Stimulated activated CD4-positive, alpha-beta T cell treated with anti-CD3 and anti-CD28 coated beads, Interleukin-4, amount 100 ng/mL, for 24 hours (primary cell): ENCODE measurements around the gene CHD1L.
A peak's percentile ranks its signal among the peaks of the same experiment; 100 is the strongest.
"Not testable (repeated sequence)": the region's sequence is repeated elsewhere in the genome, so short reads cannot be mapped to it uniquely, and the experiment has no call there.

Experiments
- DNase-seq: peaks from one replicate; pipeline ENCODE4 v3.0.0-alpha.2; 2020

Gene CHD1L

GRCh38 chr1:147272042-147272441 lies 29.6 kb downstream of the CHD1L start:
- DNase-seq = no peak

DNA sequence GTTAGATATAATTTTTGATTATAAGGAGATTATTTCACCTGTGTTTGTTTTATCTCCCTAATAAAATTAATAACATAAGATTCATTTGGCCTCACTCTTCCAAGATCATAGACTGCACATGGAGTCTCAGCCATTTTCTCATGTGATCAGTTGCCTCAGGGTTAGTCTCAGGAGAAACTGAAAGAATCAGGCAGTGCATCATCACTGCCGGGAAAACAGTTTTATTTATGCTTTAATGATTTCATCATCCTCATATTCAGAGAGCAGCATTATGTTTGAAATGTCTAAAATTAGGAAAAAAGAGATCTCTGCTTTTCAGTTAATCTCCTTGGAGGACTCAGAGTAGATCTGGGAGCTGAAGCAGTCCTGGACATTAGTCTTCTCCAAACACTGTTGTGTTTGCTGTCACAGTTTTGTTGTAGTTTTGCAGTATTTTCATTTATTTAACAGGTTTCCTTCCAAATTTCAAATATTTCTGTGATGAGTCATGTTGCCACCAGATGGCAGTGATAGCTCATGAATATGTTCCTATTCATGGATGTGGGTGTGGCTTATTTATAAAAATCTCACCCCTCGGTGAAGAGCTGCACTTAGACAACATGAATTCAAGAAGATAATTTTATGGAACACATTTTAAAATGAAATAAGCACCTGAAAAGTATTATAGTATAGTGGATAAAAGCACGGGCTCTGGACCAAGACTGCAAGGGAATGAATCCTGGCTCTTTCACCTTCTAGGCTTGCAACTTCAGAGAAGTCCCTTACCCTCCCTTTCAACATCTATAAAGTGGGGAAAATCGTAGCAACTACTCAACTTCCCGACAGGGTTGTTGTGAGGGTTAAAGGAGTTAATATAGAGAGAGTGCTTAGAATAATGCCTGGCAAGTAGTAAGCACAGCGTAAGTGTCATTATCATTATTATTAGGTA lies 31.2 kb downstream of the CHD1L start:
- peak; percentile 36 for DNase-seq

DNA sequence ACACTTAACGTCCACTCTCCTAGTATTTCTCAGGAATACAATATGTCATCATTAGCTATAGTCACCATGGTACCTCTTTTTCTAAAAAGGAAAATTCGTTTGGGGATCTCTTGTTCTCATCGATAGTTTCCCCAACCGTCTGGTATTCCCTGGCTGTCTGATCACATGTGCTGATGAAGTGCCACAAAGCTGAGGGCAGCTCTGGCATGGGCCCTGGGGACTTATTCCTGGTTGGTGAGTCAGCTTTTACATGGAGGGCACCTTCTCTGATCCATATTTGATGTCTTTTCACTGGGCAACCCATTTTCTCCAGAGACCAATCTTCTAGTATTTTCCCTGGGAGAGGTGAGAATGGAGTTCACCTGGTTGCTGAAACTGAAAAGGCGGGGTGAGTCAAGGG lies 39.5 kb downstream of the CHD1L start:
- no peak for DNase-seq

GRCh38 chr1:147283011-147283410 lies 40.5 kb downstream of the CHD1L start:
- no peak for DNase-seq

DNA sequence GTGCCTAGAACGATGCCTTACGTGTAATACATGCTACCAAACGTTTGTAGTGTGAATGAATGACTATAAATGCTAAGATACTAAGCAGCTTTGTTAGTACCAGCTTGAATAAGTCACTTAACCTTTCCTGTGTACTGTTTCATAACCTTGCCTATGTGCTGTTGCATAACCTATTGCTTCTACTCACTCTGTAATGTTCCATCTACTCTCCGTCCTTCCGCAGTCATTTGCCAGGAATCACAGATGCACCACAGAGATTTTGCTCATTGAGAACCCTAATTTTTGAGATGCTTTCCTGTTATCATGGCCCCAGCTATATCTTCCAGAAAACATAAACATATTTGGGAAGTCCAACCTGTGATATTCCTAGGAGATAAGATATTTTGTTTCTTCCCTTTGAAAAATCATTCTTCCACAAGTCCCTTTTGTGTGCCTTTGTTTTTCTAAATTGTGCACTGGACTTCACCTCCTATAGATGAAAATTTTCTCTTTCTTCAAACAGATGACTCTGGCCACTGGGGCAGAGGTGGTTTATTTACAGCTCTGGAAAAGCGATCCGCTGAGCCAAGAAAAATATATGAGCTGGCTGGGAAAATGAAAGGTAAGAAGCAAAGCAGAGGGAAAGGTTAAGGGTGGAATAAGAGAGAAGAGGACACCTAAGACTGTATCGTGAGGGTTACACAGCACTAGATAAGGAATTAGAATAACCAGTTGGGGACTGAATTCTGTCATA lies 44.8 kb downstream of the CHD1L start:
- DNase-seq = no peak

DNA sequence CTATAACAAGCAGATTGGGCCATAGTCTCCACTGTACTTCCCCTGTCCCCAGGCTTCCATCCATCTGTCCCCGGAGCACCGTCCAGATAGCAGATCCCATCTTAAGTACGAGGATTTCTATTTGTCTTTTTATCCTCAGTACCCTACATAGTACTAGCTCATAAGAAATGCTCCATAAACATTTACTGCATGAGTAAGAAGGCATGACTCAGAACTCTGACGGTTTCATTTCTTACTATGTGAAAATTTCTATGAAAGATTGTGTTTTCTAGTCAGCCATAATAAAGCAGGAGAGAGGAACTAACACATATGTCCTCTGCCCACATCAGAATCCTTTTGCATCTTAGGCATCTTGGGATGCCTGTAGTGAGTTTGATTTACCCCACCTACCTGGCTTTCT lies 49.5 kb downstream of the CHD1L start:
- no peak for DNase-seq

GRCh38 chr1:147292631-147293251 lies 50.3 kb downstream of the CHD1L start:
- DNase-seq = no peak

- DNase-seq = no peak
These were observed 55.0 kb downstream of the CHD1L start for GRCh38 chr1:147297438-147297837.

DNA sequence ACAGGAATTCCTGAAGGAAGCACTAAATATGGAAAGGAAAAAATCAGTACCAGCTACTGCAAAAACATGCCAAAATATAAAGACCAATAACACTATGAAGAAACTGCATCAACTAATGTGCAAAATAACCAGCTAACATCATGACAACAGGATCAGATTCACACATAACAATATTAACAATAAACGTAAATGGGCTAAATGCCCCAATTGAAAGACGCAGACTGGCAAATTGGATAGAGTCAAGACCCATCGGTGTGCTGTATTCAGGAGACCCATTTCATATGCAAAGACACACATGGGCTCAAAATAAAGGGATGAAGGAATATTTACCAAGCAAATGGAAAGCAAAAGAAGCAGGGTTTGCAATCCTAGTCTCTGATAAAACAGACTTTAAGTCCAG lies 63.3 kb downstream of the CHD1L start:
- not testable (repeated sequence) for DNase-seq

DNA sequence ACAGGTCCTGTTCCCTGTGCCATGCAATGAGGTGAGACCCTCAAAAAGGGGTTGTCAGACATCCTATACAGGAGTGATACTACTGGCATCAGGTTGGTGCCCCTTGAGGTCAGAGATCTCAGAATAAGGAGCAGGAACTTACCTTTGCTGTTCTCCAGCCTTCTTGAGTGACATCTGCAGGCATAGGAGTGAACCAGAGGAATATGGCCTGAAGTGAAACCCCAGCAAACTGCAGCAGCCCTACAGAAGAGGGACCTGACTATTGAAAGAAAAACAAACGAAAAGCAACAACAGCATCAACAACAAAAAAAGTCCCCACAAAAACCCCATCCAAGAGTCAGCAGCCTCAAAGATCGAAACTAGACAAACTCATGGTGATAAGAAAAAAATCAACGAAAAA lies 74.5 kb downstream of the CHD1L start:
- DNase-seq = no peak

DNA sequence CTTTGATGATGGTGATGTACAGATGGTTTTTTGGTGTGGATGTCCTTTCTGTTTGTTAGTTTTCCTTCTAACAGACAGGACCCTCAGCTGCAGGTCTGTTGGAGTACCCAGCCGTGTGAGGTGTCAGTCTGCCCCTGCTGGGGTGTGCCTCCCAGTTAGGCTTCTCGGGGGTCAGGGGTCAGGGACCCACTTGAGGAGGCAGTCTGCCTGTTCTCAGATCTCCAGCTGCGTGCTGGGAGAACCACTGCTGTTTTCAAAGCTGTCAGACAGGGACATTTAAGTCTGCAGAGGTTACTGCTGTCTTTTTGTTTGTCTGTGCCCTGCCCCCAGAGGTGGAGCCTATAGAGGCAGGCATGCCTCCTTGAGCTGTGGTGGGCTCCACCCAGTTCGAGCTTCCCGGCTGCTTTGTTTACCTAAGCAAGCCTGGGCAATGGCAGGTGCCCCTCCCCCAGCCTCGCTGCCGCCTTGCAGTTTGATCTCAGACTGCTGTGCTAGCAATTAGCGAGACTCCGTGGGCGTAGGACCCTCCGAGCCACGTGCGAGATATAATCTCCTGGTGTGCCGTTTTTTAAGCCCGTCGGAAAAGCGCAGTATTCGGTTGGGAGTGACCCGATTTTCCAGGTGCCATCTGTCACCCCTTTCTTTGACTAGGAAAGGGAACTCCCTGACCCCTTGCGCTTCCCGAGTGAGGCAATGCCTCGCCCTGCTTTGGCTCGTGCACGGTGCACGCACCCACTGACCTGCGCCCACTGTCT lies 84.6 kb downstream of the CHD1L start:
- DNase-seq = not testable (repeated sequence)

DNA sequence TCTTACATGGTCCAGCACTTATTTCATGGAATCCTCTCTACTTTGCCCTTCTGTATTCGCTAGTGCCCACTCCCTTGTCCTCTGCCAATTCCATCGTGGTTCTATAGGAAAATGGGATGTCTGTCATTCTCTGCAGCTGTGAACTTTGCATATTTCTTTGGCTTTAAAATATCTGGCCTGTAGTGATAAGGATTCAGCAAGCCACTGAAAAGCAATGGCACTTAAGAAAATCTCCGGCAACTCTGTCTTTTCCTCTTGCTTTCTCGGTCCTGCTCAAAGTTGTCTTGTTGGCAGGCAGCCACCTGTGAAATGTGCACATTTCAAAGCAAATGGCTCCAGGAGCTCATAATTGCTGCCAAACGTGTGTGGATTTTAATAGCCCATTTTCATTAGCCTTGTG lies 91.8 kb downstream of the CHD1L start:
- DNase-seq = no peak

GRCh38 chr1:147336291-147336690 lies 93.8 kb downstream of the CHD1L start:
- no peak for DNase-seq

DNA sequence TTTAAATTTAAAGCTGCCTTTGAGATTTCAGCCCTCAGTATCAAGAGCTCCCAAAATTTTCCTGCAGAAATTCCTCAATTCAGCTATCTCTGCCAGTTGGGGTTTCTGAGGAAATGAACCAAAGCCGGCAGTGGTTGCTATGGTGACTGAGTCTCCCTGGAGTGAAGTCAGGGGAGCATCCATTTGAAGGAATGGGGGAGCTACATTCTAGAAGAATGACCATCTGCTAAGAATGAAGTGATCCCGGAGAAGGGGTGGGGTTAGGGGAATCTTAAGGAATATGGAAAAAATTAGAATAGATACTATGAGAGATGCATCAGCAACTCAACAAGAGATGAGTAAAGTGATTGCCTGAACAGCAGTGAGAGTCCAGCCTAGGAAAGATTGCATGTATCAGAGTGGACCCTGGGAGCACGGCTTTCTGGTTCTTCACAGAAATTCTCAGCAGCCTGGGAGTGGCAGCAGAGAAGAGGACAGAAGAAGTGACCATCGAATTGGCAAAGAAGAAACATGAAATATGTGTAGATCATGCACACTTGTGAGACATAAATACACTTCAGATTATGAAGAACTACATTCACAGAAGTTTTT lies 94.7 kb downstream of the CHD1L start:
- no peak for DNase-seq

DNA sequence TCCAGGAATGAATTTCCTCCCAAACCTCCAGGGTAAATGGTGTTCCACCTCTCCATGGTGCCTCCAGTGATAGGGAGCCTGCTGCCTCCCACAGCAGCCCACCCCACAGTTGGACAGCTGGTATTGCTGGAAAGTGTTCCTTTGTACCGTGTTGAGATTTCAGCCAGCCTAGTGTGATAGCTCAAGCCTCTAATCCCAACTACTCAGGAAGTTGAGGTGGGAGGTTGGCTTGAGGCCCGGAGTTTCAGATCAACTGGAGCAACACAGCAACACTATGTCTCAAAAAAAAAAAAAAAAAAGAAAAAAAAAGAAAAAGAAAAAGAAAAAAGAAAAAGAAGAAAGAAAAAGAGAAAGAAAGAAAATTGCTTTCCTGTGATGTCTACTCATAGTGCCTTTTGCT lies 96.1 kb downstream of the CHD1L start:
- no peak for DNase-seq

GRCh38 chr1:147341246-147341645 lies 98.8 kb downstream of the CHD1L start:
- DNase-seq = no peak
